Transverse colon (tissue), 4 donors: ENCODE data around the gene FAM174C. TPM values are rescaled to one million over a fixed set of nuclear protein-coding genes. Genes with fewer than 3 reads are reported as not detected.

ENCODE experiments used
- DNase-seq: peaks from one replicate; pipeline ENCODE4 v3.0.0-alpha.2; 2019
- H3K27ac ChIP-seq, 4 donors: fragments of 200-600 bp; sonication (generic); 2 replicates each; pipeline ENCODE4 v1.5.1; 2016 to 2018; ENCODE audit warnings: inconsistent platforms in 4 of 4
- H3K27me3 ChIP-seq: fragments of 200-600 bp; sonication (generic); 2 replicates; pipeline ENCODE4 v1.5.1; 2017; ENCODE audit warnings: inconsistent platforms
- H3K36me3 ChIP-seq, 4 donors: fragments of 200-600 bp; sonication (generic); 2 replicates each; pipeline ENCODE4 v1.5.1; 2017 to 2019; ENCODE audit warnings: inconsistent platforms in 4 of 4
- H3K4me1 ChIP-seq, 4 donors: fragments of 200-600 bp; sonication (generic); 2 replicates each; pipeline ENCODE4 v1.5.1; 2017 to 2020; ENCODE audit warnings: inconsistent platforms in 4 of 4
- H3K4me3 ChIP-seq, 4 donors: fragments of 200-600 bp; sonication (generic); 1 replicate in 1 of 4; 2 replicates in 3 of 4; pipeline versions ENCODE4 v1.5.1 to v1.6.1; 2017 to 2019; ENCODE audit warnings: inconsistent platforms in 4 of 4
- H3K9me3 ChIP-seq, 2 donors: fragments of 200-600 bp; sonication (generic); 2 replicates each; pipeline ENCODE4 v1.5.1; 2017 to 2019; ENCODE audit warnings: inconsistent platforms in 2 of 2
- EP300 ChIP-seq: sonication (generic); formaldehyde crosslinking; IDR thresholded peaks from one replicate; pipeline ENCODE4 v1.6.1; 2017; ENCODE audit warnings: antibody characterized with exemption, low read depth
- POLR2A ChIP-seq: fragments of 450-650 bp; IDR thresholded peaks from one replicate; pipeline ENCODE4 v1.6.1; 2016; ENCODE audit warnings: antibody characterized with exemption, mild to moderate bottlenecking, moderate library complexity
- POLR2AphosphoS5 ChIP-seq, 3 donors: sonication (generic); formaldehyde crosslinking; IDR thresholded peaks; one replicate each; pipeline ENCODE4 v1.6.1; 2016; ENCODE audit warnings: antibody characterized with exemption in 3 of 3
- WGBS, 2 donors: methylation state at CpG; one replicate each; pipeline ENCODE4 v1.1.5; 2018; ENCODE audit warnings: low coverage in 1 of 2; 5-methylcytosine and 5-hydroxymethylcytosine counted together
- in situ Hi-C, 4 donors: fragments of 200-750 bp; cut with MboI; loops; one replicate each; pipeline versions ENCODE4 v1.15.0 to v1.15.1; 2017; ENCODE audit warnings: low sequenced_read_pairs in 3 of 4, low pct_ligation_motif_present in 1 of 4, low pct_unique_long_range_greater_than_20kb in 1 of 4
- intact Hi-C: fragments of 100-400 bp; cut with DNase I; formaldehyde crosslinking; loops from one replicate; pipeline ENCODE4 v1.15.1; 2023; ENCODE audit warnings: low total_unique reads
- total RNA-seq, 4 donors: library from RNA; depleted of rRNA; stranded (reverse); fragments of >200 nt; gene quantifications; one replicate each; pipeline ENCODE4 v1.1.0, GENCODE V29; 2016
- TF ChIP-seq, protein P1 (sequence below), 5 experiments: fragments of 200-600 bp in 3 of 5; fragments of 450-650 bp in 2 of 5; sonication (generic) in 3 of 5; IDR thresholded peaks; 1 replicate in 2 of 5; 2 replicates in 3 of 5; pipeline ENCODE4 v1.5.1; 2016 to 2017; ENCODE audit warnings: antibody characterized with exemption in 5 of 5, inconsistent platforms in 3 of 5, mild to moderate bottlenecking in 2 of 5, moderate library complexity in 1 of 5

FAM174C gene
- total RNA-seq, 4 donors from 2014 or later: 72.5 to 116 (median 99.0) TPM

DNA sequence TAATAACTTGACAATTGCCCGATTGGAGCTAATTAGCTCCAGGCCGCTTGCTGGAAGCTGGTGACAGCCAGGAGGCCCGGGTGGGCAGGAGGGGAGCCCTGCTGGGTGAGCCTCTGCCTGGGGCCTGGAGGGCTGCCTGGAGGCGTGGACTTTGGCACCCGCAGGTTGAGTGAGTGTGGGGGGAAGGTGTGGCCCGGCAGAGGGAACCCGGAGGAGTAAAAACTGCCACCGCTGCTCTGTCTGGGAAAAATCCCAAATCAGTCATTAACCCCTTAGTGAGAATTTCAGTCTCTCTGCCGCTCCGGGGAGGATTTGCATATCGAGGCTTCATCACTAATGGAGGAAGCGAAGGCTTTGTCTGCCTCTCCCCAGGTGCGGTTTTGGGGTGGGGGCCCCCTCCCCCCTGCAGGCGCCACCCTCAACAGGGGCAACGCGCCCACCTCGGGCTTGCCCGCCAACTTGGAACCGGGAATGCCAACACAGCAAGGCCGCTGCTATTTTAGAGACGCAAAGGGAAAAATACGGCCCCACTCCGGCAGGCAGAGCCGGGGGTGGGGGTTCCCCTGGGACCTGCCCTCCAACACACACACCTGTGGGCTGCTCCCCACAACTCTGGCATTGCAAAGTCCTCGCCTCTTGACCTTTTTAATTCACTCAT, 16.6 kb downstream of the FAM174C start:
- peak; percentile 61 for DNase-seq
- no peak for TF ChIP-seq POLR2AphosphoS5 (IDR thresholded peaks at IDR 0.05)
- no peak for TF ChIP-seq POLR2A
- TF ChIP-seq, protein P1, sequence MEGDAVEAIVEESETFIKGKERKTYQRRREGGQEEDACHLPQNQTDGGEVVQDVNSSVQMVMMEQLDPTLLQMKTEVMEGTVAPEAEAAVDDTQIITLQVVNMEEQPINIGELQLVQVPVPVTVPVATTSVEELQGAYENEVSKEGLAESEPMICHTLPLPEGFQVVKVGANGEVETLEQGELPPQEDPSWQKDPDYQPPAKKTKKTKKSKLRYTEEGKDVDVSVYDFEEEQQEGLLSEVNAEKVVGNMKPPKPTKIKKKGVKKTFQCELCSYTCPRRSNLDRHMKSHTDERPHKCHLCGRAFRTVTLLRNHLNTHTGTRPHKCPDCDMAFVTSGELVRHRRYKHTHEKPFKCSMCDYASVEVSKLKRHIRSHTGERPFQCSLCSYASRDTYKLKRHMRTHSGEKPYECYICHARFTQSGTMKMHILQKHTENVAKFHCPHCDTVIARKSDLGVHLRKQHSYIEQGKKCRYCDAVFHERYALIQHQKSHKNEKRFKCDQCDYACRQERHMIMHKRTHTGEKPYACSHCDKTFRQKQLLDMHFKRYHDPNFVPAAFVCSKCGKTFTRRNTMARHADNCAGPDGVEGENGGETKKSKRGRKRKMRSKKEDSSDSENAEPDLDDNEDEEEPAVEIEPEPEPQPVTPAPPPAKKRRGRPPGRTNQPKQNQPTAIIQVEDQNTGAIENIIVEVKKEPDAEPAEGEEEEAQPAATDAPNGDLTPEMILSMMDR (IDR thresholded peaks at IDR 0.05): no peak
- no peak for TF ChIP-seq EP300
- Histone ChIP-seq H3K27ac (peak overlapping the region; percentile 30 to 82 (median 54)), H3K36me3 (no peaks in the 10 kb centered on the region), H3K4me3 (peak overlapping the region in 2 of 4 donors; percentile 3 to 15), H3K9me3 (no peaks in the 10 kb centered on the region), H3K27me3 (peaks cover 67% of the 10 kb centered on the region), H3K4me1 (peaks cover 14 to 41% (median 38%) of the 10 kb centered on the region in 4 donors)
- intact Hi-C loops: loop anchor here (10.0 kb wide), 1 partner anchor 153 kb away; no protein-coding TSS in a partner anchor
- in situ Hi-C loops: loop anchor here in 2 of 4 donors (25.0 kb wide), 1 partner anchor 95 kb away; the partner anchor contains the start of gene NDUFS7 (in 2 of the 2)
- 32 to 60% methylated on average over 1 to 25 of the region's 25 CpGs for WGBS, 2 donors

DNA sequence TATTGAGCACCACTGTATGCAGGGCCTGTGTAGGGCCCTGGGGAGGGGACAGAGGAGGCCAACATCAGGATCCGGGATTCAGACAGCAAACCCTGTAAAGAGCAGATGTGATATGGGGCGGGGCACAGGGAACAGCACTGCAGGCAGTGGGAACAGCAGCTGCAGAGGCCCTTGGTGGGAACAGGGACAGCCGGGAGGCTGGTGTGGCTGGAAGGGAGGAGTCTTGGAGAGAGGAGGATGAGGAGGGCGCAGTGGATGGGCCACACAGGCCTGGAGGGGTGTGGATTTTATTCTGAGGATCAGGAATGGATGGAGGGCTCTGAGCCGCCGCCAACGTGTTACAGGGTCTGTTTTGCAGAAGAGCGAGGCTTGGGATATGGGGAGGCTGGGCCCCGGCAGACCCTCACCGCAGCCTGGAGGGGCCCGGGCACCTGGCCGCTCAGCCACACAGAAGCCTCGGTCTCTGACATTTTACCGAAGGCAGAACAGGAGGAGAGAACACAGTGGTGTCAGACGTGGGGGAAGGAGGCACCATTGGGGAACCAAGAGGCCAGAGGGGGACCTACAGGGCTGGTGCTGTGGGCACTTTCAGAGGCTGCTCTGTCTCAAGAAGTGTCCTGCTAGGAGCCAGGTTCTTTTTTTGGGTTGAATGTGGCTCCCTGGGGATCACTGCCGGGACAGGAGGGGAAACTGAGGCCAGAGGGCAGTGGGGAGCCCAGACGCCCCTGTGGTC, 17.3 kb downstream of the FAM174C start:
- Histone ChIP-seq H3K36me3 (no peaks in the 10 kb centered on the region), H3K27ac (peak overlapping the region in 3 of 4 donors; percentile 30 to 82 (median 44)), H3K4me1 (peaks cover 11 to 36% (median 32%) of the 10 kb centered on the region in 4 donors), H3K9me3 (no peaks in the 10 kb centered on the region), H3K27me3 (peaks cover 60% of the 10 kb centered on the region), H3K4me3 (no peak overlapping the region)
- intact Hi-C loops: loop anchor here (10.0 kb wide), 1 partner anchor 152 kb away; no protein-coding TSS in a partner anchor
- in situ Hi-C loops: loop anchor here in 2 of 4 donors (25.0 kb wide), 1 partner anchor 95 kb away; the partner anchor contains the start of gene NDUFS7 (in 2 of the 2)
- WGBS, 2 donors: 45 to 80% methylated on average over 4 to 17 of the region's 17 CpGs
- no peak for TF ChIP-seq POLR2A
- no peak for TF ChIP-seq POLR2AphosphoS5 (IDR thresholded peaks at IDR 0.05)
- TF ChIP-seq EP300: no peak
- TF ChIP-seq, protein P1 (IDR thresholded peaks at IDR 0.05): no peak
- DNase-seq: no peak

DNA sequence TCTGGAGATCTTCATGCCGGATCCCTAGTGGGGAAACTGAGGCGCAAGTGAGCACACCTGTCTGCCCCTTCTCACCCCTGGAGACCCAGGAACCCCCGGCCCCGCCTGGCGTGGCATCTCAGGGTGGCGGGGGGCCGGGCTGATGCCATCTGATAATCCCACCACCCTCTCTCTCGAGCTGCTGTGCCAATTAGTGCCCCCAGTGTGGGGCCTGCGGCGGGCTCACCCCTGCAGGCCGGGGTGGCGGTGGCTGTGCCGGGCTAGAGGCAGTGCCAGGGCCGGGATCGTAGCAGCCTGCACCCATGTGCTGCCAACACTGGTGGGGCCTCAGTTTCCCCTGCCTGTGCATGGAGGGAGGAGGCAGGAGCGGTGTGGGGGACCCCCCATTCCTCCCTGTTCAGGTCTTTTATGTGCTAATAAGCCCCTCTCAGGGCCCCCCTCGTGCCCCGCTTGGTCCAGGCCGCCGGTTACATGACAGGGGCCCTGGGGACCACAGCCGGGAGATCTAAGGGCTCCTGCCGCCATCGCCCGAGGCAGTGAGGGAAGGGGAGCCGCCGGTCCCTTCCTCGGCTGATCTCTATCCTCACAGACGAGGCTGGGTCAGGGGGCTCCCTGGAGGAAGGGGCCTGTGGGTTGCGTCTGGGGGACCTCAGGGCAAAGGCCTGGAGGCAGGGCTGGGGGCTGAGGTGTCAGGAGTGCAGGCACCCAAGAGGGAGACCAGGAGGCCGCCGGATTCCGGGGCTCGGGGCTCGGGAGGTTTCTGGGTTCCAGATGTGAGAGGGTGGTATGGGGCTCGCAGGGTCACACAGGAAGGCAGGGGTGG, 18.7 kb downstream of the FAM174C start:
- H3K9me3 ChIP-seq: no peaks in the 10 kb centered on the region
- in situ Hi-C loops (loop anchor here in 2 of 4 donors (25.0 kb wide), 1 partner anchor 93 kb away; the partner anchor contains the start of gene NDUFS7 (in 2 of the 2)), intact Hi-C loops (loop anchor here (10.0 kb wide), 1 partner anchor 151 kb away; no protein-coding TSS in a partner anchor)
- DNase-seq: no peak
- H3K4me1 ChIP-seq: peaks cover 11 to 29% (median 27%) of the 10 kb centered on the region in 4 donors
- no peak overlapping the region for H3K27ac ChIP-seq
- no peak overlapping the region for H3K4me3 ChIP-seq
- 40 to 82% methylated on average over 2 to 34 of the region's 35 CpGs for WGBS, 2 donors
- H3K27me3 ChIP-seq: peaks cover 48% of the 10 kb centered on the region
- H3K36me3 ChIP-seq: no peaks in the 10 kb centered on the region
- no peak for TF ChIP-seq POLR2A
- TF ChIP-seq EP300: no peak
- no peak for TF ChIP-seq POLR2AphosphoS5 (IDR thresholded peaks at IDR 0.05)
- TF ChIP-seq, protein P1 (IDR thresholded peaks at IDR 0.05): no peak
